ENCODE measurements around the gene TRIO.

GRCh38 chr5:14464096-14464495, 321.0 kb downstream of the TRIO start:
- TF ChIP-seq CTCF (IDR thresholded peaks at IDR 0.05): no peak
- TF ChIP-seq POLR2A (IDR thresholded peaks at IDR 0.05): no peak
